GM18951 (cell line): ENCODE data around the gene ZXDC.

Experiments used
- POLR2A ChIP-seq: IDR thresholded peaks from 4 replicates; pipeline ENCODE4 v1.6.1; 2011; ENCODE audit warnings: mild to moderate bottlenecking; ENCODE audit not compliant: insufficient read length, insufficient read depth; ENCODE audit errors: extremely low read depth
- in situ Hi-C: fragments of 300-500 bp; cut with MboI; formaldehyde crosslinking; loops from one replicate; pipeline ENCODE4 v1.12.0; 2022; ENCODE audit warnings: low sequenced_read_pairs, mixed read lengths, inconsistent platforms; ENCODE audit not compliant: unreplicated experiment

The ZXDC gene, protein sequence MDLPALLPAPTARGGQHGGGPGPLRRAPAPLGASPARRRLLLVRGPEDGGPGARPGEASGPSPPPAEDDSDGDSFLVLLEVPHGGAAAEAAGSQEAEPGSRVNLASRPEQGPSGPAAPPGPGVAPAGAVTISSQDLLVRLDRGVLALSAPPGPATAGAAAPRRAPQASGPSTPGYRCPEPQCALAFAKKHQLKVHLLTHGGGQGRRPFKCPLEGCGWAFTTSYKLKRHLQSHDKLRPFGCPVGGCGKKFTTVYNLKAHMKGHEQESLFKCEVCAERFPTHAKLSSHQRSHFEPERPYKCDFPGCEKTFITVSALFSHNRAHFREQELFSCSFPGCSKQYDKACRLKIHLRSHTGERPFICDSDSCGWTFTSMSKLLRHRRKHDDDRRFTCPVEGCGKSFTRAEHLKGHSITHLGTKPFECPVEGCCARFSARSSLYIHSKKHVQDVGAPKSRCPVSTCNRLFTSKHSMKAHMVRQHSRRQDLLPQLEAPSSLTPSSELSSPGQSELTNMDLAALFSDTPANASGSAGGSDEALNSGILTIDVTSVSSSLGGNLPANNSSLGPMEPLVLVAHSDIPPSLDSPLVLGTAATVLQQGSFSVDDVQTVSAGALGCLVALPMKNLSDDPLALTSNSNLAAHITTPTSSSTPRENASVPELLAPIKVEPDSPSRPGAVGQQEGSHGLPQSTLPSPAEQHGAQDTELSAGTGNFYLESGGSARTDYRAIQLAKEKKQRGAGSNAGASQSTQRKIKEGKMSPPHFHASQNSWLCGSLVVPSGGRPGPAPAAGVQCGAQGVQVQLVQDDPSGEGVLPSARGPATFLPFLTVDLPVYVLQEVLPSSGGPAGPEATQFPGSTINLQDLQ

DNA sequence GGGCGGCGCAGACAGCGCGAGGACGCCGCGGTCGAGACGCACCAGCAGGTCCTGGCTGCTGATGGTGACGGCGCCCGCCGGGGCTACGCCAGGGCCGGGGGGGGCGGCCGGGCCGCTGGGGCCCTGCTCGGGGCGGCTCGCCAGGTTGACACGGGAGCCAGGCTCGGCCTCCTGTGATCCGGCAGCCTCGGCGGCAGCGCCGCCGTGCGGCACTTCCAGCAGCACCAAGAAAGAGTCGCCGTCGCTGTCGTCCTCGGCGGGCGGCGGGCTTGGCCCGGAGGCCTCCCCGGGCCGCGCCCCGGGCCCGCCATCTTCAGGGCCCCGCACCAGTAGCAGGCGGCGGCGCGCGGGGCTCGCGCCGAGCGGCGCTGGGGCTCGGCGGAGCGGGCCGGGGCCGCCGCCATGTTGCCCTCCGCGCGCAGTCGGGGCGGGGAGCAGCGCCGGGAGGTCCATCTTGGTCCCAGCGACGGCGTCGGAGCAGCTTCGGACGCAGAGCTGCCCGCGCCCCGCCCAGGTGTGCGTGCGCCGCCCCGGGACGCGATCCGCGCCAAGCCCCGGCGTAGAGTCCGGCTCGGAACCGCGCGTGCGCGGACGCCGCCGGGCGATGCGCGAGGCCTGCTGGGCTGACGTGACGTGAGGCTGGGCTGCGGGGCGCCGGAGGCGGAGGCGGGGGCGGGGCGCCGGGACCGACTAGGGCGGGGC is at the start of gene ZXDC:
ZXDC (minus strand) TSS at position 479 of the 702 bp plus-strand sequence; CDS start at position 453, 26 bp downstream.
- peak; percentile 95 for TF ChIP-seq POLR2A
- in situ Hi-C loops: no loop called here

DNA sequence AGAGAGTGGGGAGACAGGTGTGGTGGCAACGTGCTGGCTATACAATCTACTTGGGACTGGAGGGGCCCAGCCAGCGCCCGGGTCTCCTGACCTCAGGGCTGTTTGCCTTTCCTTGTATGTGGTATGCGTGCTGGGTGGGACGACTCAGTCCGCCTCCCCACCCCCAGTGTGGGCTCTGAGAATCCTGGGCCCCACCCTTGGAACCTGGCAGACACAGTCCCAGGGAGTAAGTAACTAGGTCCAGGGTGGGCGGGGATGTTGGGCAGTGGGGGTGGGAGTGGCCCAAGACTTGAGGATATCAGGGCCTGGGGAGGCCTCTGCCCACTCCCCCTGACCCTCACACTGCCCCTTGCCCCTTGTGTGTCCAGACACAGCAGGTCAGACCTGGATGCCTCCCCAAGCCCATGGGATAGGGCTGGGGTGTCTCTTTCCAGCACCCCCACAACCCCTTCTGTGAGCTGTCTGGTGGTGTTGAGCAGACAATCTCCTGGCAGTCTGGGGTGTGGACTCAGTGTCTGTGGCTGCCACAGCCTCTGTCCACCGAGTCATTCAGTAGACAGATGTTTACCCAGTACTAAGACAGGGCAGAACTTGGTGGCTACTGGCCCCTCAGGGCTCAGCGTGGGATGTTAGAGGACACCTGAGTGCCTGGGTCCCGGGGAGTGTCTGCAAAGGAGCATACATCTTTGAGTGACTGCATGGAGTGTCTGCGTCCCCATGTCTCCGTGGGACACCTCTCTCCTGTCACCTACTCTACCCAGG is 49.6 kb upstream of the ZXDC start:
- TF ChIP-seq POLR2A: no peak
- in situ Hi-C loops: no loop called here

DNA sequence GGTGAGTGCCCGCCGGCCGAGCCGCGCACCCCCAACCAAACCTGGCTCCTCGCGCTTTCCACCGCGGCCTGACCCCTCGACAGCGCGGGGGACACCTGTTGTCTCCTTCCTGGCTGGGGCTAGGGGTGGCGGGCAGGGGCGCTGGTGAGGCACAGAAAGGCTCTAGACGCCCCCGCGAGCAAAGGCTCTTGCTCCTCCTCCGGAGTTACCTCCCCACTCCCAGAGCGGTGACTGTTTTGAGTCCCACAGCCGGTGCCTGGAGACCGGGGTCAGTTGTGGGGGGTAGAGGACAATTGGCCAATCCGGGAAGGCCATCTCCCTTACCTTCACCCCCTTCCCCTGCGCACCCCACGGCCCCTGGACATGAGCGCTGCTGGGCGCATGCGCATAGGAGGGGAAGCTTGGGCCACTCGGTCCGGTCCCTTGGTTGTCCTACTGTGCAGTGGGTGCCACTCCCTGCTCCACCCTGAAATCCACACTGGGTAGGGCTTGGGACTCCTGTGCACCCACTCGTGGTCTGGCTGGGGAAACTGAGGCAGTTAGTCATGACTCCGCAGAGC is 48.8 kb upstream of the ZXDC start:
- in situ Hi-C loops: no loop called here
- no peak for TF ChIP-seq POLR2A

DNA sequence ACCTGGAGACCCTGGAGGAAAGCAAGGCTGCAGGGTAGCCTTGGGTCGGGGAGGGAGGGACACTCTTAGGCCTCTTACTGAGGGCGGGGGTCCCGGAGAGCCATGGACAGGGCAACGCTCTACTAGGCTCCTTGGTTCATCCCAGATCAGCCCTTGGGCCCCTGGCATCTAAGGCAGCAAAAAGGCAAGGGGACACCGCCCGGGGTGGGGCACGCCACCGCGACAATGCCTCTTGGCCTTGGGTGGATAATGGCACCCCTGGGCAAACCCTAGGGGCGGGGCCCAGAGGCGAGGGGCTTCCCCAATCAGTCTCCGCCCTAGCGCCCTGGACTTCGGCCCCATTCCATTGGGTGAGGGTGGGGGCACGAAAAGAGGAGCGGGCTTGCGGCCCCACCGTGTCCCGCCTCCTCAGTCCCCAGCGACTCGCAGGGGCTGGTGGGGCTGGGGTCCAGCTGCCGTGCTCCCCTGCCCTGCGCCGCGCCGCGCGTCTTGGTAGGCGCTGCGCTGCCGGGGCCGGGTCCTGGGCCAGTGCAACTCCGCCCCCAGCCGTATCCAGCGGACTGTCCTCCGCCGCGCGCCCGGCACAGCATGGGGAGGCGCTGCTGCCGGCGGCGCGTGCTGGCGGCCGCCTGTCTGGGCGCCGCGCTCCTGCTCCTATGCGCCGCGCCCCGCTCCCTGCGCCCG is 48.2 kb upstream of the ZXDC start, which contains the start of gene CHST13:
CHST13 (plus strand) TSS at position 411 of the 684 bp plus-strand sequence; CDS start at position 589, 178 bp downstream.
- in situ Hi-C loops: no loop called here
- TF ChIP-seq POLR2A: no peak

DNA sequence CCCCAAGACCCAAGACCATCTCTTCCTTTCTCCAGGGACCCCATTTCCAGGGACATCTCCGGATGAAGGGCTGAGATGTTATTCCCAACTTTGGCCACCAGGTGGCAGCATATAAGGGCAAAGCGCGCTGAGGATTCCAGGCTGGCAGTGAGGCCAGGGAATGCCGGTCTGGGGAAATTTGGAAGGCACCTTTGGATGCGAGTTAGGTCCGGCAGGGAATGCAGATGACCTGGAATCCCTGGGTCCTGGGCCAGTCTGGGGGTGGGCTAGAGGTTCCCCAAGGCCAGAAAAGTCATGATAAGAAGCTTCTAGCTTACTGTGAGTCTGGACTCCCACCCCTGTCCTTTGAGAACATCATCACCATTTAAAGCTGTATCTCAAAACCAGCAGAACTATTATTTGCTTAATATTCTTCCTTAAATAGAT is 46.7 kb upstream of the ZXDC start:
- in situ Hi-C loops: no loop called here
- TF ChIP-seq POLR2A: no peak

DNA sequence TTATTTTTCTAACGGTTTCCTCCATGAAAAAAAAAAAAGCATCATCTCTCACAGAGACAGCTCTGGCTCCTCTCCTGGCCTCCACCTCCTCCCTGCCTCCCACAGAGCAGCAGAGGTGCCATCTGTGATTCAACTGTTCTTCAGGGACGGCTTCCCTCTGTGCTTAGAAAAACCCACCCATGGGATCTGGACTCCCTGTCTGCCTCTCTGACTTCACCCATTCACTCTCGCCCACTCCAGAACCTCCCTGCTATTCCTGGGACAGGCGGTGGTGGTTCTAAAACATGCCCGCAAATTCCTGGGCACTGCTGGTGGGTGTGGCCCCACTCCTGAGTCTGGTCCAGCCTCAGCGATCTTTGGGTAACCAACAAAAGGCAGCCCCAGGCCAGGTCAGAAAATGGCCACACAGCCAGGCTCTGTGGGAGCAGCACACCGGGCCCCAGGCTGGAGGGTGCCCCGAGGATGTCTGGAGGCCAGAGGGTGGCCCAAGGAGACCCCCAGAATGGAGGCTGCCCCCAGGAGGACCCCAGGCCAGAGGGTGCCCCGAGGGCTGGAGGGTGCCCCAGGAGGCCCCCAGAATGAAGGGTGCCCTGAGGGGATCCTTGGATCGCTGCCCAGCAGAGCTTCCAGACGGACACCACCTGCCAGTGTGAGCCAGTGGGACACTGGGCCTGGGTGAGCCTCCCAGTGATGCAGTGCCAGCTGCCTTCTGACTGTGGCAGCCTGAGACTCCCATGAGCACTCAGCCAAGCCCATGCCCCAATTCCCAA is 45.6 kb upstream of the ZXDC start:
- in situ Hi-C loops: no loop called here
- TF ChIP-seq POLR2A: no peak

DNA sequence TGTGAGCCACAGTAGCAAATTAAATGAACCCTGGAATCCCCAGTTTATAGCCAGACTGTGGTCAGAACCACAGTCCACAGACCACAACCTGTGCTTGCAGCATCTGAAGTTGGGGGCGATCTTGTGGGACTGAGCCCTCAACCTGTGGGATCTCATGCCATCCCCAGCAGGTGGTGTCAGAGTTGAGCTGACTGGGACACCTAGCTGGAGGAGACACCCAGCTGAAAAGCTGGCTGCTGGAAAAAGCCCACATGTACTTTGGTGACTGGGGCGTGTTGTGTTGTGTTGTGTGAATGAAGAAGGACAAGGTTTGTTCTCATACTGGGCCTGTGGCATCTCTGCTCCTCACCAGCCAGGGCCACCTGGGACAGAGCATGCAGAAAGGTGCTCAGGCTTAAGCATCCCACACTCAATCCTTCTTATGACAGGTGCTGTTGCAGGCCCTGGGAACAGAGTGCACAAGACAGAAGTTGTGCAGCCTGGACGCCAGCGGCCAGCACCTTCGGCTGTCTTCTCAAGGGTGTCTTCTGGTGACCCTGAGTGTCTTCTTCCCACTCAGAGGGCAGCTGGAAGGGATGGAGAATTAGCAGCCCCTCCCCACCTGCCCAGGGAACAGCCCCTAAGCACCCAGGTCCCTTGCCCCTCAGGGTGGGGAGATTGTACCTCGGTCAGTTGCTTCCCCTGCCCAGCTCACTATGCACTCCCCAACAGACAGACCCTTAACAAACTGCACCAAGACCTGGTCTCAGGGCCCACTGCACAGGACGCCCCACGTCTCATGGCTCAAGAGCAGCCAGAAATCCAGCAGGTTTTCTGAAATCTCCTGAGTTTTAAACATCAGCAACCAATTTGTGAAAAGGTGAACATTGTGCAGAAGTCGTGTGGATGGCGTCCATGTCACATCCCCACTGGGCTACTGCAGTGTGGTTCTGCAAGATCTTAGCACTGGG is 44.1 kb upstream of the ZXDC start:
- in situ Hi-C loops: no loop called here
- no peak for TF ChIP-seq POLR2A

DNA sequence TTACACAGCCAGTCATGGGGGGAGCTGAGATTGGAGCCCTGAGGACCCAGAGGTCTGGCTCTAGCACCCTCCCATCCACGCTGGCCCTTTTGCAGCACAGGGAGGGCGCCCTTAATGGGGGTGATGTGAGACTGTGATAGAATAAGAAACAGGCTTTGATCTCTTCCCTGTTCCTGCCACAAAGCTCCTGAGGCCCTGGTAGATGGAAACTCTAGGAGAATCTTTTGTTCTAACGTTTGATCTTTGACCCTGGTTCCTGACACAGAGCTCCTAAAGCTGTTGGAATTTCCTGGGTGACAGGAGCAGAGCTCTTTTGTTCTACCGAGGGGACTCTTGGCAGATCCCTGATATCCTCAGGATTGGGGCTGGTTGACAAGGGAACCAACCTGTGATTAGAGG is 43.1 kb upstream of the ZXDC start:
- in situ Hi-C loops: no loop called here
- TF ChIP-seq POLR2A: no peak

DNA sequence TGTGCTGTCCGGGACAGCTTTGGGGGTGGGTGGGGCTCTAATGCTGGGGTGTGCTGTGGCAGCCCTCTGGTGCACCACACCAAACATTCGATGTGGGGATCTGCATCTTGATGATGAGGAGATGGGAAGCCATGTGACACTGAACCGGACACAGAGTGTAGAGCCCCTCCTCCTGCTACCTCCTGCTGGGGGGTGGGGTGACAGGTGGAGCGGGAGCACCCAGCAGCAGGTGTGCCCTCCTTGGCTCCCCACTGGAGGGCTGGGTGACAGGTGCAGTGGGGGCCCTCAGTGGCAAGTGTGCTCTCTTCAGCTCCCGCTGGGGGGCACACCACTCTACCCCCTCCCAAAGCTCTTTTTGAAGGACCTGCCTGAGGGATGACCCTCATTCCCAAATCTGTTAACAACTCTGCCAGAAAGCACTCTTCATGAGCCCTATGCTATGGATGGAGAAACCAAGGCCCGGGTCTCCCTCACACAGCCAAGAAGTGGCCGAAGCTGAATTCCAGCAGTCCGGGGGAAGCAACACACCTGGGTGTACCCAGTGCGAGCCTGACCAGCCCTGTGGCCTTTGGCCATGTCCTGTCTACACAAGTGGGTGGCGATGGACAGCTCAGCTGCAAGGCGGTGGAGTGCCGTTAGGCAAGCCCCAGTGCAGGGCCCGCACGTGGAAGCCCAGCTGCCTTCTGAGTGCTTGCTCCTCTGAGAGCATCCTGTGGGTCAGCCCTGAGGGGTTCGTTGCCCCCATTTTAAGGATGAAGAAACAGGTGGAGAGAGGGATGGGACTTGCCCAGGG is 42.5 kb upstream of the ZXDC start:
- in situ Hi-C loops: no loop called here

DNA sequence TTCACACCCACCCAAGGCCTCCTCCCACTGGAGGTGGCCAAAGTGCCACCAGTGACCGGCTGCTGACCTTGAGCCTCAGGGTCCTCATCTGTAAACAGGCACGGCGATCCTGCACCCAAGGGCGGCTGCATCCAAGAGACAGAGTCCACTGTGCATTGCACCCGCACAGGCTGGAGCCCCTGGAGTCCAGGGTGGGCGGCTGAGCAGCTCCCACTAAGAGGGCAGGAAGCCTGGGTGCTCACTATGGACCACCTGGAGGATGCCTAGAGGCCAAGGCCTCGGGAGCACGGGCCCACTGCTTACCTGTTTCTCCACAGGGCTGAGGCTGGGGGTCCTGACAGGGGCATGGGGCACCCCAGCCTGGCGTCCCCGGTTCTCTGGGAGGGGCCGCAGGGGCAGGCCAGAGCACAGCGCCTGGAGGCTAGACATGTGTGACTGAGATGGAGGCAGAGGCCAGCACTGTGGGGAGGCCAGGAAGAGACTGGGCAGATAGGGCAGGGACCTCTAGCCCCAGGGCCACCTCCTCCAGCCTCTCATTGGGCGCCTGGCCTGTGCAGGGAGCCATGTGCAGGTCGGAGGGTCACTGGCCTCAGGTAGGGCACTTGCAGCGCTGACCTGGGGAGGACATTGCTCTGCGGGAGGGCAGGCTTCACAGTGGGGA is 41.7 kb upstream of the ZXDC start, which contains the start of gene UROC1:
UROC1 (minus strand) TSS at position 483 of the 661 bp plus-strand sequence; CDS start at position 429, 54 bp downstream.
- TF ChIP-seq POLR2A: no peak
- in situ Hi-C loops: no loop called here

More for the DNA sequence above, 42.5 kb upstream of the ZXDC start:
- no peak for TF ChIP-seq POLR2A
